ENCODE results near the gene ZNF683. TPM values are rescaled to one million over a fixed set of nuclear protein-coding genes. Genes with fewer than 3 reads are reported as not detected.

ZNF683 gene
- total and polyA plus RNA-seq, 2 experiments from 2014 or later, result not detected

GRCh38 chr1:26384076-26384475 lies 11.5 kb upstream of the ZNF683 start (continued):
- TF ChIP-seq ZNF331 (CRISPR knock-in tag; IDR thresholded peaks at IDR 0.05; ENCODE audit: low read depth) (no peak), CREB1 (CRISPR knock-in tag; IDR thresholded peaks at IDR 0.05; ENCODE audit: low read depth) (no peak), EZH2 (IDR thresholded peaks at IDR 0.05; ENCODE audit: low read depth, unreplicated experiment) (no peak), POLR2AphosphoS5 (IDR thresholded peaks at IDR 0.05; ENCODE audit: low read depth) (no peak), EZH2phosphoT487 (IDR thresholded peaks at IDR 0.05; ENCODE audit: unreplicated experiment) (no peak), ZNF462 (CRISPR knock-in tag; IDR thresholded peaks at IDR 0.05) (no peak), STAT1 (IDR thresholded peaks at IDR 0.05; ENCODE audit: unreplicated experiment) (no peak)

GRCh38 chr1:26378879-26379251 lies 6.3 kb upstream of the ZNF683 start:
- H3K36me3 ChIP-seq (ENCODE audit: insufficient read depth), result no peaks in the 10 kb centered on the region
- no peak overlapping the region for H3K4me3 Mint-ChIP-seq
- no peak for TF ChIP-seq REST (IDR thresholded peaks at IDR 0.05; ENCODE audit: unreplicated experiment)
- TF ChIP-seq JUNB (IDR thresholded peaks at IDR 0.05; ENCODE audit: unreplicated experiment), result no peak

More at GRCh38 chr1:26378879-26379251, 6.3 kb upstream of the ZNF683 start:
- no peak overlapping the region for H3K27ac ChIP-seq (ENCODE audit: low read depth)
- Mint-ChIP-seq H3K27ac (no peak overlapping the region), H3K36me3 (ENCODE audit: low read depth) (no peaks in the 10 kb centered on the region), H3K9me3 (no peaks in the 10 kb centered on the region), H3K27me3 (ENCODE audit: insufficient read depth, low read depth, poor library complexity) (peaks cover 4% of the 10 kb centered on the region), H3K4me1 (peaks cover 17% of the 10 kb centered on the region)
- no peaks in the 10 kb centered on the region for H3K79me2 ChIP-seq (replicated peaks; ENCODE audit: insufficient read depth)
- no peaks in the 10 kb centered on the region for H3K9me2 ChIP-seq (ENCODE audit: insufficient read depth)
- H3K4me2 ChIP-seq, result no peak overlapping the region
- H3F3A ChIP-seq (replicated peaks; ENCODE audit: low read depth), result no peaks in the 10 kb centered on the region
- peaks cover 7% of the 10 kb centered on the region; the same call in 1 of the 2 replicates for H3K4me1 ChIP-seq (ENCODE audit: insufficient read depth)
- no peak overlapping the region for H3K4me3 ChIP-seq
- H2AFZ ChIP-seq, result no peak overlapping the region
- H4K20me1 ChIP-seq (replicated peaks; ENCODE audit: insufficient read depth), result no peaks in the 10 kb centered on the region
- no peak for DNase-seq (ENCODE audit: low spot score)
- ATAC-seq, result no peak
- H3K27me3 ChIP-seq (ENCODE audit: insufficient read depth), result no peaks in the 10 kb centered on the region
